CMK (cell line): ENCODE data around the gene SCP2.
A peak's percentile ranks its signal among the peaks of the same experiment; 100 is the strongest.

ENCODE experiments used
- DNase-seq: peaks from one replicate; pipeline ENCODE4 v3.0.0-alpha.2; 2010; ENCODE audit warnings: low read depth

The SCP2 gene, protein sequence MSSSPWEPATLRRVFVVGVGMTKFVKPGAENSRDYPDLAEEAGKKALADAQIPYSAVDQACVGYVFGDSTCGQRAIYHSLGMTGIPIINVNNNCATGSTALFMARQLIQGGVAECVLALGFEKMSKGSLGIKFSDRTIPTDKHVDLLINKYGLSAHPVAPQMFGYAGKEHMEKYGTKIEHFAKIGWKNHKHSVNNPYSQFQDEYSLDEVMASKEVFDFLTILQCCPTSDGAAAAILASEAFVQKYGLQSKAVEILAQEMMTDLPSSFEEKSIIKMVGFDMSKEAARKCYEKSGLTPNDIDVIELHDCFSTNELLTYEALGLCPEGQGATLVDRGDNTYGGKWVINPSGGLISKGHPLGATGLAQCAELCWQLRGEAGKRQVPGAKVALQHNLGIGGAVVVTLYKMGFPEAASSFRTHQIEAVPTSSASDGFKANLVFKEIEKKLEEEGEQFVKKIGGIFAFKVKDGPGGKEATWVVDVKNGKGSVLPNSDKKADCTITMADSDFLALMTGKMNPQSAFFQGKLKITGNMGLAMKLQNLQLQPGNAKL

DNA sequence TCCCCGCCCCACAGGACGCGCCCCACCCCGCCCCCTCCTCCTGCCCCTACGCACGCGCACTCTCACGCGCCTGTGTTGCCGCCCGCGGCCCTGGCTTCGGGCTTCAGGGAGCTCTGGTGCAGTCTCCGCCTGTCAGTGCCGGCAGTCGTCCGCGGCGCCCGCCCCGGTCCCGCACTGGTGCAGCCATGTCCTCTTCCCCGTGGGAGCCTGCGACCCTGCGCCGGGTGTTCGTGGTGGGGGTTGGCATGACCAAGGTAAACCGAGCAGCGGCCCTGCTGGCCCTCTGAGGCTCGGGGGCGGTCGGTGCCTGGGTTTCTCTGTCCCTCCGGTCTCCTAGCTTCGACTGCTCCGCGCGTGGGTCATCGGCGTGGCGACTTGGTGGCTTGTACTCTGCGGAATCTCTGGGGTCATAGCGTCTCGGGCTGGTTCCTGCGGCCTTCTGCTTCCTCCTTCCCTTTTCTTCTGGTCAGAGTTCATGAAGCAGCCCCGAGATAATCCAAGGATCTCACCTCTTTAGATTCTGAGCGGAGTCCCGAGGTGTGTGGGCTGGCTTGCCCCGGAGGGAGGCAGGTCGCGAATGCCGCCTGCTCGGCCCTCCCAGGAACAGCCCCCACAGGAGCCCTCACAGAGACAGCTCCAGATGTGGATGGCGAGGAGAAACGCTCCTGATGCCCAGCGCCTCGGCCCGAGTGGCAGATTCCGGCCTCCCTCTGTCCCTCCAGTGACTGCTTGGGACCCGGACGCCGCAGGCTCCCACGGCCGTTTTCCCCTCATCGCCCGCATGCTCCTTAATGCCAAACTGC, at the start of gene SCP2:
Gene SCP2, plus strand, starts transcription at position 65 of the 803 bp plus-strand sequence. Its CDS starts 121 bp downstream, at position 186.
- peak; percentile 27 for DNase-seq

- DNase-seq = no peak
Observed at GRCh38 chr1:52877554-52877953, 49.5 kb upstream of the SCP2 start.

GRCh38 chr1:52880206-52880605, 46.9 kb upstream of the SCP2 start:
- DNase-seq = no peak

- no peak for DNase-seq
Observed at GRCh38 chr1:52887483-52887882, 39.6 kb upstream of the SCP2 start.

GRCh38 chr1:52892424-52893215, 34.5 kb upstream of the SCP2 start:
- DNase-seq = no peak

- no peak for DNase-seq
Observed at GRCh38 chr1:52899445-52899894, 27.6 kb upstream of the SCP2 start.

GRCh38 chr1:52900402-52900801, 26.7 kb upstream of the SCP2 start:
- DNase-seq = no peak

GRCh38 chr1:52901384-52901783, 25.7 kb upstream of the SCP2 start:
- no peak for DNase-seq

GRCh38 chr1:52904208-52904926, 22.7 kb upstream of the SCP2 start:
- DNase-seq = no peak

DNA sequence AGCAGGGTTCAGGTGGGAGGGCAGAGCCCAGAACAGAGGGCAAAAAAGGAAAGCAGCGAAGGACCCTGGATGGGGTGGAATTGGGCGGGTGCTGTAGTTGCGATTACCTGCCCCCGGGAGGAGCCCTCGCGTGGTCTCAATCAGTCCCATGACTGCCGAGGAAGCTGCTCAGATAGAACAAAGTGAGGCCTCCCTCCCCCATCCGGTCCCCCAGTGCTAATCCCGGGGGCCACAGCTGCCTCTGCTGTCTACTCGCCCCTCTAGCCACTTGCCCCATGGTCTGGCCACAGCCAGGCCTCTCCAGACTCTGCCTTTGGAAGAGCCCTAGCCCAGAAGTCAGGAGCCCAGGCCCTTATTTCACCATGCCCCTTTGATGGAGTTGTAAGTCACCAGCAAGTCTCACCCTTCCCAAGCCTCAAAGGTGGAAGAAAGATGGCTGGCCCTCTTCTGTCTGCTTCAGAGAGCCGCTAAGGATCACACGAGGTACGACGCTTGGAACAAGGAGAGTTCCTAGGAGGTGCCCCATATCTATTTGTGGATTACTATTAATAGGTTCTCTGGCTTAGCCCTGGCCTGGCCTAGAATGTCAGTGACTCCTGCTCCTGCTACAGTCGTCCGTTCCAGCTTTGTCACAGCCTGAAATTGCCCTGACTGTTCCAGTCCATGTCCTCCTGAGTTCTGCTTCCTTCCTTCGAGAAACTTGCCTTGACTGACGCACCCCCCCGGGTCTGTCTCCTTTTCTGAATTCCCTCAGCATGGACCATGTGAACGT, 22.0 kb upstream of the SCP2 start:
- DNase-seq = peak; percentile 11

DNA sequence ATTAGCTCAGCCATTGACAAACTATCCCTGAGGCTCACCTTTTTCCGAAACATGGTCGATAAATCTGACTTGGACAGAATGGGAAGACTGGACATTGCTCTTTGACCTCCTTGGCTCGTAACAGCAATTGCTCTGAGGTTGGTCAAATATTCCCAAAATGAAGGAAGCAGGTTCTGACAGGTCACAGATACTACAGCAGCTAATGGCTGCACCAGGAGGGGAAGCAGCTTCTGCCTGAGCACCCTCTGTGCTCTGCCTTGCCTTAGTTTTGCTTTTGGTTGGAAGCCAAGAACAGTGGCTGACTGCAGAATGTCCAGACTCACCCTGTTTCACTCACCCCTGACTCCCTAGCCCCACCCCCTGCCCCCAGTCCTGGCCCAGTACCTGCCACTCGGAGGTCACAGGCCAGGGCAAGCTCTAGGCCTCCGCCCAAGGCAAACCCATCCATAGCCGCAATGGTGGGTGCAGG, 20.9 kb upstream of the SCP2 start:
- DNase-seq = no peak

- no peak for DNase-seq
Observed at GRCh38 chr1:52907068-52907811, 19.8 kb upstream of the SCP2 start.

GRCh38 chr1:52907812-52908153, 19.3 kb upstream of the SCP2 start:
- DNase-seq = no peak

DNA sequence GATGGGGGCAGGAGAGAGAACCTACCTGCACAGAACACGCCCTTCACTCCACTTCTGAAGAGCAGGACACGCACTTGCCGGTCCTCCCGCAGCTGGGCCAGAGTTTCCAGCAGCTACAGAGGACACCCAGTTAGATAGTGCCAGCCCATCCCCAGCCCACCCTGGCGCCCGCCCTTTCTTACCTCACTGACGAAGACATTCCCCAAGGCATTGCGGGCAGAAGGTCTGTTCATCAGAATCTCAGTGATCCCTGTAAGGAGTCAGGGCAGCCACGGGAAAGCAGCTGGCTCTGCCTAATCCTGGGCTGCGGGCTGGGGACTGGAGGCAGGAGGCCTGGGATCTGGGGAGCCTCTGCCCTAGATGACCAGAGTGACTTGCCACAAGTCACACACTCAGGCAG, 15.5 kb upstream of the SCP2 start:
- DNase-seq = no peak

DNA sequence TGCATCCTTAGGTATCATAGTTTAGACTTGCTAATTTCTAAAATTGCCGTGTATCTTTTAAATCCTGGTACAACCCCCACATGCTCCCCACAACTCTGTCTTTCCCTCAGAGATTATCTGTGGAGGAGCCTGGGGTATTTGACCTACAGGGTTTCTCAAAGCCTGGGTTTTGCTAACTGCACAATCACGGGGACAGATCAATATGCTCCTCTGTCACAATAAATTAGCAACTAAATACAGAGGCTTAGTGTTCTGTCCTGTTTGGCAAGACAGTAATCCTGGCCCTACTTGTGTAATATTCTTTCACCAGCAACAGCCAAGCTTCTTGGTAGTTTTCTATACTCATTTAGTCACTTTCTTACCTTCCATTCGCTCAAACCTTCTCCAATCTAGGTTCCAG, 14.1 kb upstream of the SCP2 start:
- DNase-seq = no peak

DNA sequence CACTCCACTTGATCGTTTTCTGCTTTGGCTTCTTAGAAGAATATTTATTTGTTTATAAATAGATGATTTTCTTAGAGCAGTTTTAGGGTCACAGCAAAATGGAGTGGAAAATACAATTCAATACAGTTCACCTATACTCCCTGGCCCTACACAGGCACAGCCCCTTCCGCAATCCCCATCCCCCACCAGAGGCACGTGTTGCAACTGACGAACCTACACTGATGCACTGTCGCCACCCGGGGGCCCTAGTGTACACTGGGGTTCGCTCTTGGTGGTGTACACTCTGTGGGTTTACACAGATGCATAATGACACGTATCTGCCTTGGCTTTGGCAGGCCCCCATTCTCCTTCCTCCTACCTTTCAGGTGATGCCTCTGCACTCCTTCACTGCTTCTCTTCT, 13.5 kb upstream of the SCP2 start:
- DNase-seq = no peak

DNA sequence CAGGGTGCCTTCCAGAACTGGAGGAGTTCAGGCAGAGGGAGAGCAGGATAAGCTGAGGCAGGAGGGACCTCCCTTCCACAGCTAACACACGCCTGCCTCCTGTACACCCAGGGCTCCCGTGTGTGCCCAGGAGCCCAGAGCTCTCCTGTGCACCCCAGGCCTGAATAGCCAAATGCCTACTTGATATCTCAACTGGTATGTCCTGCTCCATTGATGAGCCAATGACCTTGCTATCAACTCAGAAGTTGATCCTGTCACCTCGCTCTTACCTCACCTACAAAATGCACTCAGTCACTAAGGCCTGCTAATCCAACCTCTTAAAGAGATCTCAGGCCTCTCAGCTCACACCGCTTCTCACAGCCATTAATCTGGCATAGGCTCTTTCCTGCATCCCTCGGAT, 12.6 kb upstream of the SCP2 start:
- no peak for DNase-seq

- DNase-seq = no peak
Observed at GRCh38 chr1:52915211-52915854, 11.7 kb upstream of the SCP2 start.

GRCh38 chr1:52915855-52916220, 11.2 kb upstream of the SCP2 start:
- DNase-seq = no peak
